RPMI8226 (cell line): ENCODE measurements around the gene C18orf63.
"Not testable (repeated sequence)": the region's sequence is repeated elsewhere in the genome, so short reads cannot be mapped to it uniquely, and the experiment has no call there.

Source experiments
- DNase-seq: peaks from one replicate; pipeline ENCODE4 v3.0.0-alpha.2; 2015

The C18orf63 gene

DNA sequence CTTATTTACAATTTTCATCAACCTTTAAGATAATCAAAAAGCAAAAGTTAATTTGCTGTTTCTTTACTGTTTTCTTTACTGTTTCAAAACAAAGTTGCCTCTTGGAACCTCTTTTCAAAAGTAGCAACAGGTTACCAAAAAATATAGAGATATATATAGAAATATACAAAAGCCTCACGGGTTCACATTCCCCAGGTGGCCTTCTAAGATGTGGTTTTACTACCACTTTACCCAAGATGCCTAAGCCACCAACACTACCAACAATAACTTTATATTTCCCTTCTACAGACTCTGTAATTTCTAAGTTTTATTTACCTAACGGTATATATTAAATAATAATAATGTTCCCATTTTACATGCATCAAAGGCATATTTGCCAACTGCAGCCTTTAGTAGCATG, 28.8 kb upstream of the C18orf63 start:
- no peak for DNase-seq

DNA sequence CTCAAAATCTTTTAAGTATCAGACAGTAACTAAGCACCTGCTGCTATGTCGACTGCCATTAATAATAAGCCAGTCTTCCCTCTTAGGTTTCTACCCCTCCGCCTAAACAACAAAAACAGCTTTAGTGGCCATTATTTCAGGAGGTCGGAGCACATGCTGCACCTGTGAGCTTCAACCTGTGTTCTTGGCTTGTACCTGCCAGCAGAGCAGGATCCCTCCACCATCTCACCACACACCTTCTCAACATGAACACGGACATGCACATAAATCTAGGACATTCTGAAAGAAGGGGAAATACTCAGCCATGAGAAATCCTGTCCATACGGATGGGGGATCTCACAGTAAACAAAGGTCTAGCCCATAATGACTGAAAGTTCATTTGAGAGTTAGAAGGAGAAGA, 27.6 kb upstream of the C18orf63 start:
- no peak for DNase-seq

DNA sequence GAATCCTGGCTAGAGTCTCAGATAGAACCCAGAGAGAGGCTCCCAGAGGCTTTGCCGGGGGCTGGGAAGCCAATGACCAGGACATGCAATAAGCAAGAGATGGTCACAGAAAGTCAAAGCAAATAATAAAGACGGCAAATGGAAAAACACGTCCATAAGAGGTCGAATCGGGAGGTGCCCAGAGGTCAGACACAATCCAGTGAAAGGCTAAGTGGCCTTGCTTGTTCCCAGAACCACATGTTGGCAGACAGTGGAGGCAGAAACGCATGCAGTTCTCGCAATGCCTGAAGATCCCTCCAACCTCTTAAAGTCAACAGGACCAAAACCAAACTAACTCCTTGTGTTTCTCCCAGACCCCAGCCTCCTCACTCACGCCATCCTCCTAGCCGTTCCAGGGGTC, 26.9 kb upstream of the C18orf63 start:
- DNase-seq = no peak

DNA sequence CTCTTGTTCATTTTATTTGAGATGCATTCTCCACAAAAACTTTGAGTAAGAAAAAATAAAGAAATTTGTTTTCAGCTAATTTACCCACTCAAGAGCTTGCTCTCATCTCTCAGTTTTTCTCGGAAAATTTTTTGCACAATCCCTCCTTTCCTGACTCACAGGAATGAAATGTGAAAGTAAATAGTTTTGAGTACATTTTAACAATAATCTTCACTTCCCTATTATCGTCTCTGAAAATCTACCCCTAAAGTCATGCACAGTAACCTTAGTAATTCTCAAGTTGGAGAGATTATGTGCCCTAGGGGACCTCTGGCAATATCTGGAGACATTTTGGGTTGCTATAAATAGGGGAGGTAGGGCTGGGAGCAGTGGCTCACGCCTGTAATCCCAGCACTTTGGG, 26.5 kb upstream of the C18orf63 start:
- DNase-seq = no peak

DNA sequence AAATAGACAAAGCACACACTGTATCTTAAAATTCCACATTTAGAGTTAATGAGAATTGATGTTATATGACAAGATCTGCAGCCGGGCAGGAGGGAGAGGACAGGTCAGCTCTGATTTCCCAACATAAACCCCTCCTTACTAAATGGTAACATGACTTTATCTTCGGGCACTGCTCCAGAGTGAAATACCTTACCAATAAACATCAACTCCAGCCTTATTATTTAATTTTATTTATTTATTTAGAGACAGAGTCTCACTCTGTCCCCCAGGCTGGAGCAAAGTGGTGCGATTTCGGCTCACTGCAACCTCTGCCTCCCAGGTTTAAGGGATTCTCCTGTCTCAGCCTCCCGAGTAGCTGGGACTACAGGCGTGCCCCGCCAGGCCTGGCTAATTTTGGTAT, 25.6 kb upstream of the C18orf63 start:
- DNase-seq = no peak

DNA sequence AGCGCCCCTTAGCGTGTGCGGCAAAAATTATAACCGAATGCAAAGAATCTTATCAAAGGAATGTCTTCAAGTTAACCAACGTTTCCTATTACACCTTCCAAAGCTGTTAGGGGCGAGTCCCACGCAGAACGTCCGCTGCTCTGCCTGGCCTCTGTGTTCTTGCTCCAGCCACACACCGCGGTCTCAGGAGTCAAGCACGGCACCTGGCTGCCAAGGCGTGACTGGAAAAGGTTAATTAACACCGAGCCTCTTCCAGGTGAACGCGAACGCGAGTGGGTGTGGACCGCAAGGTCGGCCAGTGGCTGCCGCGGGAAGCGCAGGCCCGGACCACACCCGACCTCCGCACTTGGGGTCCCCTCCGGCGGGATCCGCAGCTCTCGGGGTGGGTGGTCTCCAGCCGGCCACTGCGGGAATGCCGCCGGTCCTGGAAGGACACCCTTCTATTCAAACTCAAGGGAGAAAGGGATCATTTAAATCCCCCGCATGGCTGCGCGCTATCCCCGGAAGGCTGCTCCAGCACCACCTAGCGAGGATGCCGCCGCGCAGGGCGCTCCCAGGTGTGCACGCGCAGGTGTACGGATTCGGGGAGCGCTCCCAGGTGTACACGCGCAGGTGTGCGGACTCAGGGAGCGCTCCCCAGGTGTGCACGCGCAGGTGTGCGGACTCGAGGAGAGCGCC, 24.7 kb upstream of the C18orf63 start:
- DNase-seq = no peak

DNA sequence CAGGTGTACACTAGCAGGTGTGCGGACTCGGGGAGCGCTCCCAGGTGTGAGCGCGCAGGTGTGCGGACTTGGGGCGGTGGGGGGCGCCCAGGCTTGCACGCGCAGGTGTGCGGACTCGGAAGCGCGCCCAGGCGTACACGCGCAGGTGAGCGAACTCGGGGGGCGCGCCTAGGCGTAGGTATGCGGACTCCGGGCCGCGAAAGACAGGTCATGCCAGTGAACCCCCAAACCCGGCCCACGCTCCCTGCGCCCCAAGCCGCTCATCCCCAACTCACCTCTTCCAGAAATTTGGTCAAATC, 24.2 kb upstream of the C18orf63 start:
- no peak for DNase-seq

DNA sequence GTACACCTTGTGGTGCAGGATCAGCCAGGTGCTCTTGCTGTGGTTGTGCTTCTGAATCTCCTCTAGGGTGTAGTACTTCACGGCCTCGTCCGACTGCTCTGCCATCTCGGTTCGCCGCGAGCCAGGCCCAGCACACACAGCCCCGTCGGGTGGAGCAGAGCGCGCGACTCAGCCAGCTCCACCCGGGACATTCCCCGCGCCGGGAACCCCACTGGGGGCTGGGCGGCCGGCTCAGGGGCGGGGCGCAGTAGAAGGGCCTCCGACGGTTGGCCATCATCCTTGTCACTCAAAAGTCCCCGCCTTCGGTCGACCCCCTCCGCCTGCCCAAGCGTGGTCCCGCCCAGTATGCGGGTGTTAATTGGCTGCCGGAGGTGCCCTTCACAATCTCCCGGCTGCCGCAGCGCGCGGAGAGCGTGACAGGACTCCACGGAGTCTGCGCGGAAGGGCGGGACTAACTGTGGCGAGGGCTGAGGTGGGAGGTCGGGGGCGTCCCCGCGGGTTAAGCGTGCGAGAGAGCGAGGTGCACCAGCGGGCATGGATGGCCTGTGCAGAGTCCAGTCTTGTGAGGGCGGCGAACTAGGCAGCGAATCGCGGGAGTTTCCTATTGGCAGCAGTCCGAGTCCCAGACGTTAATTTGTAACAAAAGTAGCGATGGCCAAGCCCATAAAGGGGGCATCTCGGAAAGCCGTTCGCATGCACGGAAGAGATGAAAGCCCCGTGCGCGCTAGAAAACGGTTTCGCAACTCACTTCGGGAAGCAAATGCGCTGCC, 23.7 kb upstream of the C18orf63 start, which contains the start of gene CYB5A:
Gene CYB5A, minus strand, starts transcription at position 193 of the 770 bp plus-strand sequence. Its CDS starts 88 bp downstream, at position 105.
- no peak for DNase-seq

DNA sequence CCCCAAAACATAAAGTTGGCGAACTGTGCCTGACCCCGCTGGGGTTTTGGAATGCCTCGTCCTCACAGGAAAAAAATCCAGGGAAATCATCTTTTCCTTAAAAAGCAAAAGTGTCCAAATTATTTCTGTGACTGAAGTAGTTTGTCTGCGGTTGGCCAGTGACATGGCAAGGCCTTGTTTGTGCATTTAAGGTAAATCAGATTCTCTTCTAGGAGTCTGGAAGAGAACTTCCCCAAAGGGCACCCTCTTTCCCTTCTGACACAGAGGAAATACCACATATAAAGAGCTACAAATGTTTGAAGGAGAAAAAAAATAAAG, 23.1 kb upstream of the C18orf63 start:
- no peak for DNase-seq

DNA sequence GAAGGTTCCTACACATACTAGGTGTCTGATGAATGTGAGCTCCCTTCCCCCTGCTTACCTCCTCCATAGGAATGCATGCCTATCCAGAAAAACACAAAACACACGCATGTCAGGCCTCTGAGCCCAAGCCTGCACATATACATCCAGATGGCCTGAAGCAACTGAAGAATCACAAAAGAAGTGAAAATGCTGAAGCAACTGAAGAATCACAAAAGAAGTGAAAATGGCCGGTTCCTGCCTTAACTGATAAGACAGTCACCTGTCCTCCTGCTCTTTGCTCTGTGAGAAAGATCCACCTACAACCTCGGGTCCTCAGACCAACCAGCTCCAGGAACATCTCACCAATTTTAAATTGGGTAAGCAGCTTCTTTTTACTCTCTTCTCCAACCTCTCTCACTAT, 22.7 kb upstream of the C18orf63 start:
- DNase-seq = not testable (repeated sequence)

DNA sequence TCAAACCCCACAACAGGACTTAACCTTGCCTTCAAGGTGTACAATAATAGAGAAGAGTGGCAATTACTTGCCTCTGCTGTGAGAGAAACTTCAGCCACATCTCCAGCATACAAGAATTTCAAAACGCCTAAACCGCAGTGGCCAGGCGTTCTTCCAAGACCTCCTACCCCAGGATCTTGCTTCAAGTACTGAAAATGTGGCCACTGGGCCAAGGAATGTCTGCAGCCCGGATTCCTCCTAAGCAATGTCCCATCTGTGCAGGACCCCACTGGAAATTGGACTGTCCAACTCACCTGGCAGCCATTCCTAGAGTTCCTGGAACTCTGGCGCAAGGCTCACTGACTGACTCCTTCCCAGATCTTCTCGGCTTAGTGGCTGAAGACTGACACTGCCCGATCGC, 21.1 kb upstream of the C18orf63 start:
- DNase-seq = no peak

- no peak for DNase-seq
Observed at GRCh38 chr18:74299162-74299561, 16.5 kb upstream of the C18orf63 start.

- no peak for DNase-seq
Observed at GRCh38 chr18:74299746-74300145, 15.9 kb upstream of the C18orf63 start.

- DNase-seq = no peak
Observed at GRCh38 chr18:74303306-74303705, 12.3 kb upstream of the C18orf63 start.

DNA sequence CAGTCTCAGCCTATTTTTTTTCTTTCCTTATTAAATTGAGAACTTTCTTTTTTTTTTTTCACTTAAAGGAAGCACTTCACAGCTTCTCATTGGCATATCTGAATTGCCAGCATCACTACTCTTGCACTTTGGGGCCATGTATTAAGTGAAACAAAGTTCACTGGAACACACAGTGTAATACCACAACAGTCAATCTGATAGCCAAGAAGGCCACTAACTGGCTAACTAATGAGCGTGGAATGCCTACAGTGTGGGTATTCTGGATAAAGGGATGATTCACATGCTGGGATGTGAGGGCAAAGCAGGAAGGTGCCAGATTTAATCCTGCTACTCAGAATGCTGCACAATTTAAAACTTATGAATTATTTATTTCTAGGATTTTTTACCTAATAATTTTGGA, 11.7 kb upstream of the C18orf63 start:
- DNase-seq = no peak

DNA sequence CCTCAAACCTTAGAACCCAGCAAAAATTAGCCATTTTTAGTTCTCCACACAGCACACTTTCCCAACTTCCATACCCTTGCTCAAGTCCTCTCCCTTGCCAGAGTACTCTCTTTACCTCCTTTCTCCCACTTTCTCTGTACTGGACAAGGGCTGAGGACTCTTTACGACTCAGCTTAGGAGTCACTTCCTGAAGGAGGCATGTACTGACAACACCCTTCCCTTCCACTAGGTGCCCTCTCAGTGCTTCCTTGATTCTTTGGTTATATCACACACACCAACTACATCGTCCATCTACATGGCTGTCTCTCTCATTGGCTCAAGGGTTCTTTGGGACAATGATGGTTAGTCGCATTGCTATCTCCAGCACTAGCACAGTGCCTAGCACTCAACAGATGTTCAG, 5.2 kb upstream of the C18orf63 start:
- DNase-seq = peak; percentile 36

- no peak for DNase-seq
Observed at GRCh38 chr18:74311000-74311399, 4.6 kb upstream of the C18orf63 start.

DNA sequence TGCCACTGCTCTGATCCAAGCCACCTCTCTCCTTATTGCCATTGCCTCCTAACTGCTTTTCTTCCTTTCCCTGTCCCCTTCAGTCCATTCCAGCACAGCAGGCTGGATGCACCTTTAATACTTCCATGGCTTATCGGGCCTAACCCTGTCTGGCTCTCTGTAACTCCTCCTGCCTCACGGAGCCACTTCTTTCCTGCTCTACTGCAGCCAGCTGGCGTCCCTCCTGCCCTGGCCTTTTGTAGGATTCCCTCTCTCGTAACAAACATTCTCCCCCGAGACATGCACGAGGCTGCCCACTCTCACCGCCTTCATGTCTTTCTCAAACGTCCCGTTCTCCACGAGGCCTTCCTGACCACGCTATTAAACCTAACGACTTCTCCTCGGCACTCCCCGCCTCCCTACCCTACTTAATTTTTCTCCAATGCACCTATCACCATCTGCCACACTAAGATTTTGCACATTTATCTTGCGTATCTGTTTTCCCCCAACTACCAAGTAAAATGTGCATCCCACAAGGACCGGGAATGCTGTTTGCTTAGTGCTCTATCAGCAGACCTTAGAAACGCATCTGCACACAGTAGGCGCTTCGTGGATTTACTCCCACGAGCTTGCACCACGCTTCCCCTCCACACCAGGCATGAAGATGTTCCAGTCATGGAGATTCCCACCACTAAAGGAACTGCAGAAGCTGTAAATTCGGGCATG, 728 bp upstream of the C18orf63 start:
- DNase-seq = no peak

DNA sequence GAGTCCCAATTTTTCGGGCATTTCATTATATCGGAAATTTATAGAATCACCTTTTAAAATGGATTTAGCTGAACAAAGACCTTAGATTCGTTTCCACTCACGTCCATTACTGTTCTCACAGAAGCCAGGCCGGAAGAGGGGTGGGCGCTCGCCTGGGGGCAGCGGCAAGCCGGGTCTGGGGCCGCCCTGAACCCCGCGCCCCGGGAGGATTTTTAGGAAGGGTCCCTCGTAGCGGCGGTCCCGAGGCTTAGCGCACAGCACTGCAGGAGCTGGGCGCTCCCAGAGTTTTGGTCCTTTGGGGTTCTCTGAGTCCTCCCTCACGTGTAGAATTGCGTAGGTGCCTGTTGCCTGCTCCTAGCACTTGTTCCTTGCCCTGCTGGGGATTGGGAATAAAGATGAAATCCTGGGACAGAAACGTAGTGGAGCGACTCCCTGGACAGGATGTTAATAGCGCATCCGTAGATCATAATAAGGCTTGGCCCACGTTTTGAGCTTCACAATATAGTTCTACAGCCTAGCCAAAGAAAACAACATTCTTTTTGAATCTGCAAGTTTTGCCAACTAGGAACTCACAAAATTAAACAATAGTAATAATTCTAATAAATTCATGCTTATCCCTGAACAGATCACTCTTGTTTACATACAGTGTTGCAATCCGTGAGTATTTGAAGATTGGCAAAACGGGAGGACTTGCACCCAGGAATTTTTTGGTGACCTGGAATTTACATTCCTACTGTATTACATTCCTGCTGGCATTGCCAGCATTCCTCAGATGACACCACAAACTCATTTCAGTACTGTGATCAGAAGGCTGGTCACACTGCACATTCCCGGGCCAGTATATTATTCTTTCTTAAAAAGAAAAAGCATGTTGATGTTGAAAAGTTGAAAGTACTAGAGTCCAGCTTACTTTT, 875 bp downstream of the C18orf63 start:
- DNase-seq = no peak

- no peak for DNase-seq
Observed at GRCh38 chr18:74326231-74326630, 10.6 kb downstream of the C18orf63 start.

GRCh38 chr18:74326791-74327190, 11.2 kb downstream of the C18orf63 start:
- DNase-seq = not testable (repeated sequence)

- no peak for DNase-seq
Observed at GRCh38 chr18:74328206-74328605, 12.6 kb downstream of the C18orf63 start.

DNA sequence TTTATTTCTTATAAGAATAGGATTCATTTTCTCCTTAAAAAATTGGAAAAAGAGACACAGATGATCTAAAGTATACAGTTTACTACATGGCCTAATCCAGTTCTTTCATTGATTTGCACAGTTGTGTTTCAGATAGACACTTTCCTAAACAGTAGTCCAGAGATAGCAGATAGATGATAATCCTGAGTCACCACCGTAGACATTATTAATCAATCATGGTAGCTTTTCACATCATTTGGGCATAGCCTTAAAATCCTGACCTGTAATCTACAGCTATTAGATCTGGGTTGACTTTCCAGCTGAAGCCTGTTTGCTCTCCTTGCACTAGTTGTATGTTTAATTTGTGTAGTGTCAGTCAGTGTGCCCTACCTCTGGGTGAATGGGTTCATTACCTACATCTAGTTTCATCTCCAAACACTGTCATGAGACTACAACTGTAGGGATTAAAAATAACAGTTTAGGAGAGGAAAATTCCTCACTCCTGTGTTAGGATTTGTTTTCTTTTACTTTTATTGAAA, 14.1 kb downstream of the C18orf63 start:
- DNase-seq = no peak
